ENCODE results near the gene MCUR1. TPM values are rescaled to one million over a fixed set of nuclear protein-coding genes. Genes with fewer than 3 reads are reported as not detected.

Gene MCUR1
- total and polyA plus RNA-seq, 9 of the 15 experiments (the other 6 are each of a cell fraction or from before 2014, with no cell fraction given), result 5.1 to 60.2 (median 41.4) TPM

- Histone ChIP-seq H3K4me2 (ENCODE audit: insufficient read depth, low read length) (no peak overlapping the region), H3K9me3 (replicated peaks; ENCODE audit: control insufficient read depth, insufficient read depth, low read depth, low read length) (no peaks in the 10 kb centered on the region), H4K20me1 (replicated peaks; ENCODE audit: control insufficient read depth, insufficient read depth, low read length) (no peaks in the 10 kb centered on the region), H3K27me3 (ENCODE audit: control insufficient read depth in 2 of 2, insufficient read depth in 2 of 2, low read length in 2 of 2) (peaks cover 0 to 4% of the 10 kb centered on the region in 2 experiments; a peak in 1 of 5 replicates), H3K9me1 (ENCODE audit: control insufficient read depth, insufficient read depth, low read length) (no peaks in the 10 kb centered on the region), H3K4me1 (replicated peaks in 1 of 2; ENCODE audit: control insufficient read depth in 2 of 2, insufficient read depth in 2 of 2, low read length in 2 of 2) (peaks cover 0 to 2% of the 10 kb centered on the region in 2 experiments; a peak in 1 of 5 replicates), H3K9ac (ENCODE audit: insufficient read depth in 1 of 2, low read depth in 2 of 2, low read length in 2 of 2) (no peak overlapping the region), H2AFZ (ENCODE audit: low read depth, low read length) (no peak overlapping the region), H3K27ac (ENCODE audit: extremely low read depth, low read depth, low read length) (no peak overlapping the region), H3K4me3 (no peak overlapping the region), H3K36me3 (ENCODE audit: control insufficient read depth, insufficient read depth, low read length) (no peaks in the 10 kb centered on the region), H3K79me2 (ENCODE audit: control insufficient read depth, insufficient read depth, low read length) (no peaks in the 10 kb centered on the region)
- BruUV-seq (replicated peaks), result no TSS peak
- FAIRE-seq, result no peak
- WGBS (ENCODE audit: insufficient coverage, low coverage, missing lambda C conversion rate), result 36% methylated on average over 6 of the region's 6 CpGs
- in situ Hi-C loops (cut with MboI) (no loop called here), intact Hi-C loops (cut with micrococcal nuclease) (loop anchor here (10.0 kb wide), 1 partner anchor 427 kb away; no protein-coding TSS in a partner anchor)
- ChIA-PET POLR2A (interaction anchor here (0.5 to 1.0 kb wide), 2 partner anchors 21 to 1318 kb away, joined by 3 read pairs; no protein-coding TSS in a partner anchor), CTCF (ENCODE audit: low intra/inter-chr PET ratio) (no interaction called here)
- DNase-seq (ENCODE audit: extremely low read depth in 1 of 4, low spot score in 3 of 4), result no peak
- TF ChIP-seq ZNF512 (tag; IDR thresholded peaks at IDR 0.05) (peak; percentile 55; the same call in 1 of the 2 replicates), ZNF518B (CRISPR knock-in tag; IDR thresholded peaks at IDR 0.05) (no peak)
- no peak for ATAC-seq
These were observed 52.9 kb downstream of the MCUR1 start for GRCh38 chr6:13761361-13762036.

All from K562 (cell line).